CD14-positive monocyte (primary cell): ENCODE data around the gene PARP8. TPM values are rescaled to one million over a fixed set of nuclear protein-coding genes. Genes with fewer than 3 reads are reported as not detected.
"Not testable (repeated sequence)": the region's sequence is repeated elsewhere in the genome, so short reads cannot be mapped to it uniquely, and the experiment has no call there.

Experiments used
- DNase-seq, 3 donors: peaks; one replicate each; pipeline ENCODE4 v3.0.0-alpha.2; 2011 to 2022
- H2AFZ ChIP-seq: 2 replicates; pipeline ENCODE4 v1.6.0; 2012; ENCODE audit warnings: mild to moderate bottlenecking, low read depth, low read length, inconsistent platforms; ENCODE audit not compliant: insufficient read depth, poor library complexity, severe bottlenecking
- H3K27ac ChIP-seq, 2 donors: 1 replicate in 1 of 2; 2 replicates in 1 of 2; pipeline ENCODE4 v1.5.1; 2012 to 2013; ENCODE audit warnings: low read length in 2 of 2, control low read depth in 1 of 2, inconsistent platforms in 1 of 2, low read depth in 1 of 2, mild to moderate bottlenecking in 1 of 2
- H3K27me3 ChIP-seq, 2 donors: one replicate each; pipeline versions ENCODE4 v1.6.0 to v1.6.1; 2011 to 2013; ENCODE audit warnings: low read length in 2 of 2; ENCODE audit not compliant: control insufficient read depth in 2 of 2, insufficient read depth in 2 of 2
- H3K36me3 ChIP-seq, 2 donors: replicated peaks in 1 of 2; 1 replicate in 1 of 2; 2 replicates in 1 of 2; pipeline versions ENCODE4 v1.5.1 to v1.6.1; 2012 to 2013; ENCODE audit warnings: low read length in 2 of 2, control low read depth in 1 of 2, inconsistent platforms in 1 of 2, mild to moderate bottlenecking in 1 of 2; ENCODE audit not compliant: insufficient read depth in 2 of 2, control insufficient read depth in 1 of 2
- H3K4me1 ChIP-seq, 2 donors: 1 replicate in 1 of 2; 2 replicates in 1 of 2; pipeline versions ENCODE4 v1.5.1 to v1.6.1; 2012 to 2013; ENCODE audit warnings: low read length in 2 of 2, control low read depth in 1 of 2, inconsistent platforms in 1 of 2, mild to moderate bottlenecking in 1 of 2, moderate library complexity in 1 of 2; ENCODE audit not compliant: insufficient read depth in 2 of 2, control insufficient read depth in 1 of 2
- H3K4me2 ChIP-seq: replicated peaks from 2 replicates; pipeline ENCODE3; 2012; ENCODE audit warnings: low read length, moderate library complexity, mild to moderate bottlenecking; ENCODE audit not compliant: poor library complexity, severe bottlenecking; ENCODE audit errors: extremely low read depth
- H3K4me3 ChIP-seq, 3 experiments: fragments of 200-600 bp in 1 of 3; sonication (generic) in 1 of 3; replicated peaks in 1 of 3; 1 replicate in 2 of 3; 2 replicates in 1 of 3; pipeline ENCODE4 v1.5.1; 2011 to 2013; ENCODE audit warnings: low read length in 3 of 3, mild to moderate bottlenecking in 3 of 3, control low read depth in 2 of 3, low read depth in 2 of 3, inconsistent platforms in 1 of 3, moderate library complexity in 1 of 3
- H3K79me2 ChIP-seq: 2 replicates; pipeline ENCODE4 v1.6.0; 2012; ENCODE audit warnings: mild to moderate bottlenecking, control low read depth, inconsistent platforms, low read length, moderate library complexity; ENCODE audit not compliant: insufficient read depth
- H3K9ac ChIP-seq: 2 replicates; pipeline ENCODE4 v1.6.0; 2017; ENCODE audit warnings: low read length, mild to moderate bottlenecking; ENCODE audit not compliant: insufficient read depth, poor library complexity, severe bottlenecking
- H3K9me3 ChIP-seq, 2 donors: replicated peaks in 1 of 2; 1 replicate in 1 of 2; 2 replicates in 1 of 2; pipeline versions ENCODE4 v1.5.1 to v1.6.1; 2012 to 2013; ENCODE audit warnings: low read length in 2 of 2, control low read depth in 1 of 2; ENCODE audit not compliant: control insufficient read depth in 1 of 2, insufficient read depth in 1 of 2
- H4K20me1 ChIP-seq: 2 replicates; pipeline ENCODE4 v1.6.0; 2012; ENCODE audit warnings: mild to moderate bottlenecking, low read length, control low read depth, moderate library complexity; ENCODE audit not compliant: insufficient read depth
- H3K27ac Mint-ChIP-seq, 7 donors: one replicate each; pipeline ENCODE4 v1.8.0; 2020; ENCODE audit warnings: mild to moderate bottlenecking in 7 of 7, mixed read lengths in 7 of 7, moderate library complexity in 6 of 7, inconsistent platforms in 2 of 7
- H3K27me3 Mint-ChIP-seq, 3 donors: one replicate each; pipeline ENCODE4 v1.8.0; 2021 to 2022; ENCODE audit warnings: low read depth in 3 of 3, mild to moderate bottlenecking in 3 of 3, mixed read lengths in 3 of 3, moderate library complexity in 3 of 3, inconsistent platforms in 1 of 3
- H3K36me3 Mint-ChIP-seq, 2 donors: one replicate each; pipeline ENCODE4 v1.8.0; 2020; ENCODE audit warnings: mixed read lengths in 2 of 2, inconsistent platforms in 1 of 2, mild to moderate bottlenecking in 1 of 2
- H3K4me1 Mint-ChIP-seq: one replicate; pipeline ENCODE4 v1.8.0; 2020; ENCODE audit warnings: mild to moderate bottlenecking, mixed read lengths
- H3K4me3 Mint-ChIP-seq, 2 donors: one replicate each; pipeline ENCODE4 v1.8.0; 2020; ENCODE audit warnings: mild to moderate bottlenecking in 2 of 2, mixed read lengths in 2 of 2, moderate library complexity in 1 of 2
- H3K9me3 Mint-ChIP-seq, 7 donors: one replicate each; pipeline ENCODE4 v1.8.0; 2020 to 2022; ENCODE audit warnings: mixed read lengths in 7 of 7, mild to moderate bottlenecking in 6 of 7, moderate library complexity in 6 of 7, inconsistent platforms in 2 of 7
- WGBS: methylation state at CpG from one replicate; pipeline ENCODE4 v1.1.5; 2013; ENCODE audit warnings: missing lambda C conversion rate; ENCODE audit not compliant: insufficient coverage; 5-methylcytosine and 5-hydroxymethylcytosine counted together
- intact Hi-C, 2 donors: fragments of 100-400 bp; cut with micrococcal nuclease; formaldehyde crosslinking; loops; one replicate each; pipeline versions ENCODE4 v1.15.0 to v1.15.1; 2023
- polyA plus RNA-seq, 3 donors: library from polyadenylated mRNA; depleted of rRNA in 1 of 3; unstranded in 2 of 3; stranded (reverse) in 1 of 3; fragments of 300-500 nt in 2 of 3; fragments of >200 nt in 1 of 3; fragmentation: Illumina TruSeq in 2 of 3; gene quantifications; 1 replicate in 2 of 3; 2 replicates in 1 of 3; pipeline ENCODE4 v1.2.3, GENCODE V29; 2012 to 2021
- TF ChIP-seq, protein P1 (sequence below): fragments of 200-600 bp; IDR thresholded peaks from one replicate; pipeline ENCODE4 v1.8.0; 2022; ENCODE audit warnings: antibody characterized with exemption, mild to moderate bottlenecking

The PARP8 gene
- polyA plus RNA-seq, 3 donors, result 27.5 to 170 (median 40.6) TPM

DNA sequence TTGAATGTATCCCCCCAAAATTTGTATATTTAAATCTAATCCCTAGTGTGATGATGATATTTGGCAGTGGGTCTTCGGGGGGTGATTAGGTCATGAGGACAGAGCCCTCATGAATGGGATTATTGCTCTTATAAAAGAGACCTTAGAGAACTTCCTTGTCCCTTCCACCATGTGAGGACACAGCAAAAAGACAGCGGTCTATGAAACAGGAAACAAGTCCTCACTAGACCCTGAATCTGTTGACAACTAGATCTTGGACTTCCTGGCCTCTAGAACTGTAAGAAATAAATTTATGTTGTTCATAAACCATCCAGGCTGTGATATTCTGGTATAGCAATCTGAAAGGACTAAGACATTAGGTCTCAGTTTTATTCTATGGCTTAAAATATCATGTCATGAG, 28.9 kb upstream of the PARP8 start:
- H3K79me2 ChIP-seq, H3K4me2 ChIP-seq, H4K20me1 ChIP-seq, H3K36me3 ChIP-seq, intact Hi-C loops, H3K9ac ChIP-seq, H3K27me3 Mint-ChIP-seq, H3K9me3 Mint-ChIP-seq, H3K27me3 ChIP-seq, H3K4me3 ChIP-seq, H3K9me3 ChIP-seq, H2AFZ ChIP-seq, H3K36me3 Mint-ChIP-seq: not testable (repeated sequence)
- Mint-ChIP-seq H3K4me3 (peak overlapping the region in 1 of 2 donors; percentile 15), H3K4me1 (peaks cover 55% of the 10 kb centered on the region), H3K27ac (peak overlapping the region in 3 of 7 donors; percentile 16 to 42 (median 42))
- DNase-seq, result peak in 2 of 3 donors; percentile 15 to 29
- peak overlapping the region in 1 of 2 donors; percentile 20 for H3K27ac ChIP-seq
- peaks cover 44 to 56% of the 10 kb centered on the region in 2 donors for H3K4me1 ChIP-seq
- WGBS, result no CpG with 5 or more reads among the region's 2 CpGs

DNA sequence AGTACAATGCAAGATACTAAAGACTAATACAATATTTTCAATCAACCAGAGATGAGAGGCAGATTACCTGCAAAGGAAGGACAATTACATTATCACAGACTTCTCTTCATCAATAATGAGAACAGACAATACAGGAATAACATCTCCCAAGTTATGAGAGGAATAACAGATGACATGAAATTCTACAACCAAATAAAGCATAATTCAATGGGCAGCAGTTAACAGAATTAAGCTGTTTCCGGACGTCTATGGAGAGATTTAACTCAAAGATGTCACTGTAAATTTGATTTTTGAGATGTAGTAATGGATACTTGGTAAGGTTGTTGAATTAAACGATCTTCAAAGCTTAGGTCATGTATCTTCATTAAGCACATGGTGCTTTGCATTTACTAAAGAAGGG, 19.8 kb upstream of the PARP8 start:
- WGBS, result 100% methylated on average over 1 of the region's 3 CpGs
- Mint-ChIP-seq H3K4me1 (peaks cover 64% of the 10 kb centered on the region), H3K4me3 (no peak overlapping the region), H3K27me3 (no peaks in the 10 kb centered on the region), H3K36me3 (peaks cover 0 to 3% of the 10 kb centered on the region in 2 donors), H3K9me3 (peaks cover 0 to 5% (median 0%) of the 10 kb centered on the region in 7 donors), H3K27ac (peak overlapping the region in 4 of 7 donors; percentile 46 to 97 (median 94))
- no peaks in the 10 kb centered on the region for H3K79me2 ChIP-seq
- TF ChIP-seq, protein P1, sequence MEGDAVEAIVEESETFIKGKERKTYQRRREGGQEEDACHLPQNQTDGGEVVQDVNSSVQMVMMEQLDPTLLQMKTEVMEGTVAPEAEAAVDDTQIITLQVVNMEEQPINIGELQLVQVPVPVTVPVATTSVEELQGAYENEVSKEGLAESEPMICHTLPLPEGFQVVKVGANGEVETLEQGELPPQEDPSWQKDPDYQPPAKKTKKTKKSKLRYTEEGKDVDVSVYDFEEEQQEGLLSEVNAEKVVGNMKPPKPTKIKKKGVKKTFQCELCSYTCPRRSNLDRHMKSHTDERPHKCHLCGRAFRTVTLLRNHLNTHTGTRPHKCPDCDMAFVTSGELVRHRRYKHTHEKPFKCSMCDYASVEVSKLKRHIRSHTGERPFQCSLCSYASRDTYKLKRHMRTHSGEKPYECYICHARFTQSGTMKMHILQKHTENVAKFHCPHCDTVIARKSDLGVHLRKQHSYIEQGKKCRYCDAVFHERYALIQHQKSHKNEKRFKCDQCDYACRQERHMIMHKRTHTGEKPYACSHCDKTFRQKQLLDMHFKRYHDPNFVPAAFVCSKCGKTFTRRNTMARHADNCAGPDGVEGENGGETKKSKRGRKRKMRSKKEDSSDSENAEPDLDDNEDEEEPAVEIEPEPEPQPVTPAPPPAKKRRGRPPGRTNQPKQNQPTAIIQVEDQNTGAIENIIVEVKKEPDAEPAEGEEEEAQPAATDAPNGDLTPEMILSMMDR, result no peak
- no peaks in the 10 kb centered on the region for H3K9me3 ChIP-seq
- DNase-seq, result no peak
- no peaks in the 10 kb centered on the region for H3K36me3 ChIP-seq
- no peak overlapping the region for H2AFZ ChIP-seq
- H3K27ac ChIP-seq, result no peak overlapping the region
- no peaks in the 10 kb centered on the region for H4K20me1 ChIP-seq
- H3K27me3 ChIP-seq, result no peaks in the 10 kb centered on the region
- intact Hi-C loops, result no loop called here
- no peak overlapping the region for H3K4me2 ChIP-seq
- no peak overlapping the region for H3K9ac ChIP-seq
- H3K4me3 ChIP-seq, result no peak overlapping the region
- peaks cover 43 to 65% of the 10 kb centered on the region in 2 donors for H3K4me1 ChIP-seq
